ENCODE results near the gene SIK2.

SIK2 gene

DNA sequence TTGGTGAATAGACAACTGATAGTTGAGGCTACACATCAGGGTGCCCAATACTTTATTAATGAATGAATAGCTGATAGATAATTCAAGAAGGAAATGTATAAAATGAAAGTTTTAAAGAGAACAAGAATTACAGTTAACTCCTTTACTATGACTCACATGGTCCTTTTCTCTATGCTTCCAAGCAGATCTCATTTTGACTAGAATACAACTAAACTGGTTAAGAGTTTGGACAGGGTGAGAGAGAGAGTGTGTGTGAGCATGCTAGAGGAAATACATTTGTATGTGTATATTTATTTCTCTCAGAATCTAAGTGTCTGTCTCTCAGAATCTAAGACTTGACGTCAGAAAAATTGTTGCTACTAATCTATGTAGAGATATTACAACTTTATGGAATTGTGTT lies 66.7 kb downstream of the SIK2 start:
- ATAC-seq = no peak
- TF ChIP-seq, protein P1, sequence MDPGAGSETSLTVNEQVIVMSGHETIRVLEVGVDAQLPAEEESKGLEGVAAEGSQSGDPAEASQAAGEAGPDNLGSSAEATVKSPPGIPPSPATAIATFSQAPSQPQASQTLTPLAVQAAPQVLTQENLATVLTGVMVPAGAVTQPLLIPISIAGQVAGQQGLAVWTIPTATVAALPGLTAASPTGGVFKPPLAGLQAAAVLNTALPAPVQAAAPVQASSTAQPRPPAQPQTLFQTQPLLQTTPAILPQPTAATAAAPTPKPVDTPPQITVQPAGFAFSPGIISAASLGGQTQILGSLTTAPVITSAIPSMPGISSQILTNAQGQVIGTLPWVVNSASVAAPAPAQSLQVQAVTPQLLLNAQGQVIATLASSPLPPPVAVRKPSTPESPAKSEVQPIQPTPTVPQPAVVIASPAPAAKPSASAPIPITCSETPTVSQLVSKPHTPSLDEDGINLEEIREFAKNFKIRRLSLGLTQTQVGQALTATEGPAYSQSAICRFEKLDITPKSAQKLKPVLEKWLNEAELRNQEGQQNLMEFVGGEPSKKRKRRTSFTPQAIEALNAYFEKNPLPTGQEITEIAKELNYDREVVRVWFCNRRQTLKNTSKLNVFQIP (CRISPR knock-in tag; IDR thresholded peaks at IDR 0.05; ENCODE audit: borderline replicate concordance, low read depth) = no peak
- TF ChIP-seq, protein P2, sequence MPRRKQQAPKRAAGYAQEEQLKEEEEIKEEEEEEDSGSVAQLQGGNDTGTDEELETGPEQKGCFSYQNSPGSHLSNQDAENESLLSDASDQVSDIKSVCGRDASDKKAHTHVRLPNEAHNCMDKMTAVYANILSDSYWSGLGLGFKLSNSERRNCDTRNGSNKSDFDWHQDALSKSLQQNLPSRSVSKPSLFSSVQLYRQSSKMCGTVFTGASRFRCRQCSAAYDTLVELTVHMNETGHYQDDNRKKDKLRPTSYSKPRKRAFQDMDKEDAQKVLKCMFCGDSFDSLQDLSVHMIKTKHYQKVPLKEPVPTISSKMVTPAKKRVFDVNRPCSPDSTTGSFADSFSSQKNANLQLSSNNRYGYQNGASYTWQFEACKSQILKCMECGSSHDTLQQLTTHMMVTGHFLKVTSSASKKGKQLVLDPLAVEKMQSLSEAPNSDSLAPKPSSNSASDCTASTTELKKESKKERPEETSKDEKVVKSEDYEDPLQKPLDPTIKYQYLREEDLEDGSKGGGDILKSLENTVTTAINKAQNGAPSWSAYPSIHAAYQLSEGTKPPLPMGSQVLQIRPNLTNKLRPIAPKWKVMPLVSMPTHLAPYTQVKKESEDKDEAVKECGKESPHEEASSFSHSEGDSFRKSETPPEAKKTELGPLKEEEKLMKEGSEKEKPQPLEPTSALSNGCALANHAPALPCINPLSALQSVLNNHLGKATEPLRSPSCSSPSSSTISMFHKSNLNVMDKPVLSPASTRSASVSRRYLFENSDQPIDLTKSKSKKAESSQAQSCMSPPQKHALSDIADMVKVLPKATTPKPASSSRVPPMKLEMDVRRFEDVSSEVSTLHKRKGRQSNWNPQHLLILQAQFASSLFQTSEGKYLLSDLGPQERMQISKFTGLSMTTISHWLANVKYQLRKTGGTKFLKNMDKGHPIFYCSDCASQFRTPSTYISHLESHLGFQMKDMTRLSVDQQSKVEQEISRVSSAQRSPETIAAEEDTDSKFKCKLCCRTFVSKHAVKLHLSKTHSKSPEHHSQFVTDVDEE (CRISPR knock-in tag; IDR thresholded peaks at IDR 0.05) = no peak
- TF ChIP-seq ZFP3 (CRISPR knock-in tag; IDR thresholded peaks at IDR 0.05) = no peak
- TF ChIP-seq, protein P3, sequence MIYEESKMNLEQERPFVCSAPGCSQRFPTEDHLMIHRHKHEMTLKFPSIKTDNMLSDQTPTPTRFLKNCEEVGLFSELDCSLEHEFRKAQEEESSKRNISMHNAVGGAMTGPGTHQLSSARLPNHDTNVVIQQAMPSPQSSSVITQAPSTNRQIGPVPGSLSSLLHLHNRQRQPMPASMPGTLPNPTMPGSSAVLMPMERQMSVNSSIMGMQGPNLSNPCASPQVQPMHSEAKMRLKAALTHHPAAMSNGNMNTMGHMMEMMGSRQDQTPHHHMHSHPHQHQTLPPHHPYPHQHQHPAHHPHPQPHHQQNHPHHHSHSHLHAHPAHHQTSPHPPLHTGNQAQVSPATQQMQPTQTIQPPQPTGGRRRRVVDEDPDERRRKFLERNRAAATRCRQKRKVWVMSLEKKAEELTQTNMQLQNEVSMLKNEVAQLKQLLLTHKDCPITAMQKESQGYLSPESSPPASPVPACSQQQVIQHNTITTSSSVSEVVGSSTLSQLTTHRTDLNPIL (CRISPR knock-in tag; IDR thresholded peaks at IDR 0.05; ENCODE audit: low read depth) = no peak
- TF ChIP-seq ZC3H10 (CRISPR knock-in tag; IDR thresholded peaks at IDR 0.05) = no peak
- no peak for TF ChIP-seq ESRRG (CRISPR knock-in tag; IDR thresholded peaks at IDR 0.05)
- TF ChIP-seq SNAI2 (CRISPR knock-in tag; IDR thresholded peaks at IDR 0.05) = no peak
- TF ChIP-seq BACH2 (CRISPR knock-in tag; IDR thresholded peaks at IDR 0.05; ENCODE audit: borderline replicate concordance) = no peak
- TF ChIP-seq ZNF70 (CRISPR knock-in tag; IDR thresholded peaks at IDR 0.05) = no peak
- TF ChIP-seq ISL1 (CRISPR knock-in tag; IDR thresholded peaks at IDR 0.05) = no peak

DNA sequence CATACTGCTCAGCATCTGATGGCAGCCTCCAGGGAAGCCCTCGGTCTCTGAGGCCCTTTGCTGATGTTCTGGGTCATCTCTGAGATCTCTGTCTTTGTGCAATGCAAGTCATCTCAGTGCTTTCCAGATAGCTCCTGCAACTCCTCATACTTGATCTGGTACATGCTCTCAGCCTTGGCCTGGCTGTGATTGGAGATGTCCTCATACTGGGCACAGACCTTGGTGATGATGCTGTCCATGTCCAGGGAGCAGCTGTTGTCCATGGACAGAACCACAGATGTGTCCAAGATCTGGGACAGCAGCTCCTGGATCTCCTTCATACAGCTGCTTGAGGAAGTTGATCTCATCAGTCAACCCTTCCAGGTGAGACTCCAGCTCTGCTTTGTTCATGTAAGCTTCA lies 69.1 kb downstream of the SIK2 start:
- no peak for ATAC-seq
- TF ChIP-seq TOX (CRISPR knock-in tag; IDR thresholded peaks at IDR 0.05; ENCODE audit: borderline replicate concordance) = no peak
- TF ChIP-seq RARB (CRISPR knock-in tag; IDR thresholded peaks at IDR 0.05) = no peak
- TF ChIP-seq, protein P1 (CRISPR knock-in tag; IDR thresholded peaks at IDR 0.05; ENCODE audit: borderline replicate concordance, low read depth) = no peak
- no peak for TF ChIP-seq ARNTL (CRISPR knock-in tag; IDR thresholded peaks at IDR 0.05; ENCODE audit: borderline replicate concordance, low read depth)
- TF ChIP-seq, protein P2 (CRISPR knock-in tag; IDR thresholded peaks at IDR 0.05) = no peak
- TF ChIP-seq ISL1 (CRISPR knock-in tag; IDR thresholded peaks at IDR 0.05) = no peak
- no peak for TF ChIP-seq PPARA (CRISPR knock-in tag; IDR thresholded peaks at IDR 0.05; ENCODE audit: borderline replicate concordance)
- TF ChIP-seq OSR1 (CRISPR knock-in tag; IDR thresholded peaks at IDR 0.05) = no peak
- no peak for TF ChIP-seq ZNF8 (CRISPR knock-in tag; IDR thresholded peaks at IDR 0.05)
- no peak for TF ChIP-seq CSDC2 (CRISPR knock-in tag; IDR thresholded peaks at IDR 0.05)
- TF ChIP-seq ZC3H10 (CRISPR knock-in tag; IDR thresholded peaks at IDR 0.05) = no peak
- no peak for TF ChIP-seq ESRRG (CRISPR knock-in tag; IDR thresholded peaks at IDR 0.05)
- TF ChIP-seq TCF4 (CRISPR knock-in tag; IDR thresholded peaks at IDR 0.05; ENCODE audit: borderline replicate concordance) = no peak
- no peak for TF ChIP-seq ZNF565 (CRISPR knock-in tag; conservative IDR thresholded peaks at IDR 0.05; ENCODE audit: low read depth)
- TF ChIP-seq, protein P4, sequence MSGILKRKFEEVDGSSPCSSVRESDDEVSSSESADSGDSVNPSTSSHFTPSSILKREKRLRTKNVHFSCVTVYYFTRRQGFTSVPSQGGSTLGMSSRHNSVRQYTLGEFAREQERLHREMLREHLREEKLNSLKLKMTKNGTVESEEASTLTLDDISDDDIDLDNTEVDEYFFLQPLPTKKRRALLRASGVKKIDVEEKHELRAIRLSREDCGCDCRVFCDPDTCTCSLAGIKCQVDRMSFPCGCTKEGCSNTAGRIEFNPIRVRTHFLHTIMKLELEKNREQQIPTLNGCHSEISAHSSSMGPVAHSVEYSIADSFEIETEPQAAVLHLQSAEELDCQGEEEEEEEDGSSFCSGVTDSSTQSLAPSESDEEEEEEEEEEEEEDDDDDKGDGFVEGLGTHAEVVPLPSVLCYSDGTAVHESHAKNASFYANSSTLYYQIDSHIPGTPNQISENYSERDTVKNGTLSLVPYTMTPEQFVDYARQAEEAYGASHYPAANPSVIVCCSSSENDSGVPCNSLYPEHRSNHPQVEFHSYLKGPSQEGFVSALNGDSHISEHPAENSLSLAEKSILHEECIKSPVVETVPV (CRISPR knock-in tag; IDR thresholded peaks at IDR 0.05) = no peak
